GM21576 (cell line): ENCODE results near the gene KCNA4.
"Not testable (repeated sequence)": the region's sequence is repeated elsewhere in the genome, so short reads cannot be mapped to it uniquely, and the experiment has no call there.

Source experiments
- ATAC-seq: cut with Tn5 transposase; IDR thresholded peaks from one replicate; pipeline ENCODE4 v1.9.1; 2021; ENCODE audit warnings: mild to moderate bottlenecking, moderate library complexity; ENCODE audit not compliant: unreplicated experiment

The KCNA4 gene

DNA sequence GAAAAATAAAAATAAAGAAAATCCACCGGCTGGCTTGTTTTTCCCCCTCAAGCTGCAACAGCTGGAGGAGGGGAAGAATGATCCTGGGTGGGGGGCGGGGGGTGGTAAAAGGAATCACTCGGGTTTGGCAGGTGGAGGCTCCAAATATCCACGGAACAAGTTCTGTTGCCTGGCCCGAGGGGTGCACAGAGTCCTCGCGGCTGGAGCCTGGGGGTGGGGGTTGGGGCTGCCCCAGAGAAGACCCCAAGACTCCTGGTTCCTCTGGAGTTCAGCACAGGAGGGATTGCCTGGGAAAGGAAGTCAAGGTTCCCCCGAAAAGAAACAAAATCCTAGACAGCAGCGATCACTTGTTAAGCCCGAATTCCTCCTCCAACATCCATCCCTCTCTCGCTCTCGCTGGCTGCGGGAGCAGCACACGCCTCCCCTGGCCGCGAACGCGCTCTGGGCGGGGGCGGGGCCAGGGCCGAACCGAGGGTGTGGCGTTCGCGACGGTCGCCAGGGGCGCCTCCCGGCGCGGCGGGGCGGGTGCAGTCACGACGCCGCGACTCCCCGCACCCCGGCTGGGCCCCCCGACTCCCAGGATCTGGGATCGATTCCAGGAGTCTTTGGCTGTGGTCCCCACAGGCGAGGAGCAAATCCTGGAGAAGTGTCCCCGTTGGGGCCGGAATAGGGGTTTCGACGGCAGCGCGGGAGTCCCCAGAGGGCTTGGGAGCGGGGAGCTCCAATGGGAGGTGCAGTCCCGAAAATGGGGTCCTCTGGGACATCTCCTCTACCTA lies at the start of gene KCNA4:
Gene KCNA4, minus strand, starts transcription at position 443 of the 776 bp plus-strand sequence. CDS start 4,352 bp downstream, outside the sequence.
- no peak for ATAC-seq

GRCh38 chr11:30062103-30062502 lies 45.3 kb upstream of the KCNA4 start:
- no peak for ATAC-seq

DNA sequence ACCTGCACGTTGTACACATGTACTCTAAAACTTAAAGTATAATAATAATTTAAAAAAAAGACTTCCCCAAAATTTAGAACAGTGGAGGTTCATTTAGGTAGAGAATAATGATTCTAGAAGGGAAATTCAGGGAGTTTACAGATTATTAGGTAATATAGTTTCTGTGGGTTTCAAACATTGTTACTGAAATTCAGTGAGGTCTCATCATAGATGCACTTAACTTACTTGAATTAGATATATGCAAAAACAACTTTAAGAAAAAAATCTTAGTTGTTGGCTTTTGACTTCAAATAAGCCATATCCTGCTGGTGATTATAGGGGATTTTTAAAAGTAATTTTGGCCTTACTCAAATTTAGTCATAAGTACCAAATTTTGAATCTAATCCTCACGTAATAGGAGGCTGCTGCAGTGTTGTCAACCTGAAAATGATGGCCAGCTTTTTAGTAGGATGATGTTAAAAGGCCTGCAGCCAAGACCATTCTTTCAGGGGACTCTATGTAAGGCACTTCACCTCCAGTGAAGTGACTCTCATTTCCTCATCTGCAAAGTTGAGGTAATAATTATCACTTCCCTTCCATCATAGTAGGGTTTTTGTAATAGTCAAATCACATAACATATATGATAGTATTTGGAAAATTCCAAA lies 42.5 kb upstream of the KCNA4 start:
- no peak for ATAC-seq

GRCh38 chr11:30049214-30049613 lies 32.4 kb upstream of the KCNA4 start:
- no peak for ATAC-seq

GRCh38 chr11:30046578-30046945 lies 29.7 kb upstream of the KCNA4 start:
- no peak for ATAC-seq

DNA sequence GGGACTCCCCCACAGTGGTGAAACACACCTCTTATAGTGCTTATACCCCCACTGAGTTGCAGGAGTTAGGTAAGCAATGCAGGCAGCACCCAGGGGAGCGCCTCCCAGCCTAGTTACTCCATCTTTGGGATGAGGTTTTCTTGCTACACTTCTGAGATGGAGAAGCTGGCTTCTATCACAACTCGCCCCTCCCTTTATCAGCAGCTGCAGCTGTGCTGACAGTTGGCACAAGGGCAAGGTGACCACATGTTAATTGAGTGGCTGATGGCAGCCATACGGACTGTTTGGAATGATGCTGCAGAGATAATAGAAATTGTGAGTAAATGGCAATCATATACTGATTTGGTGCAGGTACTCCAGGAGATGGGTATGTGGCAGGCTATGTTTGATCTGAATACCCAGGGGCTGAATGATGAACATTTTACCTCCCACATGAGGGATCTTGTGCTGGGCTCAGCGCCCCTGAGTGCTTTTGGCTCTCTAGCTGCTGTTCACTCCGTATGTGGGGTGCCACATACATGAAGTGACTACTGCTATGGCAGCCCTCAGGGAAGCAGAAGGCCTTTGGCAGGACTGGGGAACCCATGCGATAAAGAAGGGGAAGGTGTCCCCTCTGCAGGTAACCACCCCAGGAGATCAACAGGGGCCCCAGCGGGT lies 29.2 kb upstream of the KCNA4 start:
- ATAC-seq, result no peak

GRCh38 chr11:30045144-30045543 lies 28.3 kb upstream of the KCNA4 start:
- no peak for ATAC-seq

GRCh38 chr11:30041171-30041570 lies 24.3 kb upstream of the KCNA4 start:
- ATAC-seq, result no peak

DNA sequence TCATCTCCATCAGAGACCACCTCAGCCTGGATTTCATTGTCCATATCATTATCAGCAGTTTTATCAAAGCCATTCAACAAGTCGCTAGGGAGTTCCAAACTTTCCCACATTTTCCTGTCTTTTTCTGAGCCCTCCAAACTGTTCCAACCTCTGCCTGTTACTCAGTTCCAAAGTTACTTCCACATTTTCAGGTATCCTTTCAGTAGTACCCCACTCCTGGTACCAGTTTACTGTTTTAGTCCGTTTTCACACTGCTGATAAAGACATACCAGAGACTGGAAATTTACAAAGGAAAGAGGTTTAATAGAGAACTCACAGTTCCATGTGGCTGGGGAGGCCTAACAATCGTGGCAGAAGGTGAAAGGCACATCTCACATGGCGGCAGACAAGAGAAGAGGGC lies 17.9 kb upstream of the KCNA4 start:
- not testable (repeated sequence) for ATAC-seq

DNA sequence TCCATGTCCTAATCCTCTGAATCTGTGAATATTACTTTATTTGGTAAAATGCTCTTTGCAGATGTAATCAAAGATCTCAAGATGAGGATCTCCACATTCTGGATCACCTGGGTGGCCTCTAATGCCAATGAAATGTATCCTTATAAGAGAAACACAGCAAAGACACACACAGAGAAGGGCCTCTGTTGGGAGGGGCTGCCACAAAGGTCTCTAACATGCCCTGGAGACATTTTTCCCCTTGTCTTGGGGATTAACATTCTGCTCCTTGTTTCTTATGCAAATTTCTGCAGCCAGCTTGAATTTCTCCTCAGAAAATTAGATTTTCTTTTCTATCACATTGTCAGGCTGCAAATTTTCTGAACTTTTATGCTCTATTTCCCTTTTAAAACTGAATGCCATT lies 17.3 kb upstream of the KCNA4 start:
- not testable (repeated sequence) for ATAC-seq

DNA sequence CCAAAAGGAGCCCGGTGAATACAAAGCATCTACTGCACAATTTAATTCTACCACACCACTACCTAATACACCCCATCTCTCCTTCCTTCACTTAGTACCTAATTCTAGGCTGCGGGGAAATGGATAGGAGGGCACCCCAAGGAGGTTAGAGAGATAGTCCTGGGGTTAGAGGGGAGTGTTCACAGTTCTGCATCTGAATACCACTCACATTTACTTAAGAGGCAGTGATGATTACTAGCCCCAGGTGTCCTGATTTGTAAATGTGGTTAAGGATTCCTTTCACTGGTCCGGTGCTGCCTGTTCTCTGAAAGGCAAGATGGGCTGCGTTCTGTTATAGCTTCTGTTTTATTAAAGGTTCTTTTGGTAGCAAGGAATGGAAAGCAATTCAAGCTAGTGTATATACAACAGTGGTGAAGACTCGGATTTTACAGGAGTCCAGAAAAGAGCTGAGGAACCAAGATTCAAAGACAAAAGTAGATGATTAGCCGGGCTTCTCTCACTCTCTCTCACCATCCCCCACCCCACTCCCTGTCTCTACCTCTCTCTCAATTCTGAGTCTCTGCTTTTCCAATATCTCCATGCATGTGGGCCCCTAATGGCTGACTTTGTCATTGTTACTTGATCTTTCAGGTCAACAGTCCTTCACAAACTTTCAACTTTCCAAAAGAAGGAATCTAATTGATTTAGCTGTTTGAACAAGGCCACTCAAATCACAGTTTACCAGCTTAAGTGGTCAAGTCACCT lies 8.7 kb upstream of the KCNA4 start:
- no peak for ATAC-seq

- no peak for ATAC-seq
Observed at GRCh38 chr11:30023074-30023473, 6.2 kb upstream of the KCNA4 start.

DNA sequence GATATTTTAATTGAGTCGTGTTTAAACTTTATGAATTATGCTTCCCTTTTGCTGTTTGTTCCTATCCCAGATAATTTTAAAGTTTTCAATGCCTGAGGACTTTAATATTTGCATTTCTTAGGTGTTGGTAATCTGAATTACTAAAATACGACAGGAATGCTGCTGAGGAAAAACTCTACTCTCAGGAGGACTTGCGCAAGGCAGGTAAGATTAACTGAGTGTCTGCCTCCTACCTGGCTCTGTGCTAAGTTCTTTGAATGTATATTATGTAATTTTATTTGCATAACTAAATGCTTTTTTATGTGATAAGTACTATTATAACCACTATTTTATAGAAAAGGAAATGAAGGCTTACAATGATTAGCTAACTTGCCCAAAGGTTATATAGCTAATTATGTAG lies 2.7 kb upstream of the KCNA4 start:
- ATAC-seq, result no peak

GRCh38 chr11:30018495-30018894 lies 1.7 kb upstream of the KCNA4 start:
- no peak for ATAC-seq

- ATAC-seq, result no peak
Observed at GRCh38 chr11:30017445-30017895, 640 bp upstream of the KCNA4 start.

- ATAC-seq, result no peak
Observed at GRCh38 chr11:30015725-30016412, 961 bp downstream of the KCNA4 start.

DNA sequence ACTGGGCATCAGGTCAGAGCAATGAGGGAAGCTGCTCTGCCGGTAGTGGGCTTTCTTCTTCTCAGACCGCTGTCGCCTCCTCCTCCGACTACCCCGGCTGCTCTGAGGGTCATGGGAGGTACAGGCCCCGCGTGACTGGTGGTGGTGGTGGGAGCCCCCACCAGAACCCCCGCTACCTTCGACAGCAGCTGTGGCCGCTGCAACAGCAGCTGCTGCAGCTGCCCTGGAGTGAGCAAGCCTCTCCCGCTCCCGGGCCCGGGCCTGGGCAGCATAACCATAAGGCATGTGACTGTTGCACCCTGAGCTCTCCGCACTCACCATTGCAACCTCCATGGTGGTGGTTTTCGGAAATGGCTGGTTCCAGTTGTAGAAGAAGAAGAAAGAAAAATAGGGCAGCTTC lies 4.5 kb downstream of the KCNA4 start:
- ATAC-seq, result no peak

DNA sequence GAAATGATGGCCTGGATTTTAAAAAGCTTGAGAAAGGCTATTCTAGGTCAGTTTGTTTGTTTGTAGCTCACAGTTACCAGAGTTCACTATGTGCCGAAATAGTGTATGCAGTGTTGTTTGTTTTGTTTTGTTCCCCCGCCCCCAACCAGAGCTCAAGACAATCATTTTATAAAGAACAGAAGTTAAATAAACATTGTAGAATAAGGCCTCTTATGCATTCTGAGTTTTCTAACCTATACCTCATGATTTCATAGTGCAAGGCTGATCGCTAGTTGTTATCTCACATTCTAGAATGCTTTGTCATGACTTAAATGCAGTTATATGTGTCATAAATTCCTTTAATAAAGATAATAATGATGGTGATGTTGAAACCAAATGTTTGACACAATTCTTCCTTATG lies 7.8 kb downstream of the KCNA4 start:
- no peak for ATAC-seq

- ATAC-seq, result no peak
Observed at GRCh38 chr11:30006876-30007275, 10.0 kb downstream of the KCNA4 start.

DNA sequence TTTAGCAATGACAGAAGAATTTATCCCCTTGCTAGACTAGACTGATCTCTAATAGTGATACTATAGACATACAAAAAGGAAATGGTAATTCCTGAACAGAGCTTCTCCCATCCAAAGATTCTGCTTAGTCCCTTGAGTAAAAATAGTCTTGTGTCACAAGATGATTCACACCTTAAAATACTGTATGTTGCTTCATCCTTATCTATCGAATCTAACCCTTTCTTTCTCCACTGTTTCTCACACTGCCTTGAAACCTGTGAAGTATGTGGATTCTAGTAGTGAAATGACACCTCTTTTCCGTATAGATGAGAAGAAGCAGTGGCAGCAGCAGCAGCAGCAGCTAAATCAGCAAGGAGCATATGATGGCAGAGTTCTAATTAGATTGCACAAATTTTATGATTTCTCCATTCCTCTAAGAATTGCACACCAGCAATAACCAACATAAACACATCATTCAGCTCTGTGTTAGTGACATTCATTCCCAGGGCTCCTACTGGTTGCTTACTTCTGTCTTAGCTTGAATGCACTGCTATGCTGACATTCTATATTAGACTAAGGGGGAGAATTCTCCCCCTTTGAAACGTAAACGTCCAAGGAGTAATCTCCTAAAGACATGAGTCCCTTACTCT lies 14.6 kb downstream of the KCNA4 start:
- ATAC-seq, result no peak
